ENCODE measurements around the gene RNF166.

RNF166 gene

DNA sequence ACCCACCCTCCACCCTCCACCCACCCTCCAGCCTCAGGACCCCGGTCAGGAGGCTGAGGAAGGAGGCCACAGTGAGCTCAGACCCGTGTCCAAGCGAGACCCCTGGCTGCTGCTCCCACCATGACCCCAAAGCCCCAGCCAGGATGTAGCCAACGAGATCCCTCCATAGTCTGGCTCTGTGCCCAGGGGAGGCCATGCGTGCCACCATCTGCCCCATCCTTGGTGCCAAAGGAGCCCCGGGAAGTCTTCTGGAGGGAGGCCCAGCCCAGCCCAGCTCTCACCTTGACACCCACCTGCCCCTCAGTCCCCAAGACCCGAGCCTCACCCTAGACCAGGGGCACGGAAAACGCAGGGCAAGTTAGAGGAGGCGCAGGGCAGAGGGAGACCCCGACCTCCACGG, 44.6 kb upstream of the RNF166 start:
- TF ChIP-seq, protein P1, sequence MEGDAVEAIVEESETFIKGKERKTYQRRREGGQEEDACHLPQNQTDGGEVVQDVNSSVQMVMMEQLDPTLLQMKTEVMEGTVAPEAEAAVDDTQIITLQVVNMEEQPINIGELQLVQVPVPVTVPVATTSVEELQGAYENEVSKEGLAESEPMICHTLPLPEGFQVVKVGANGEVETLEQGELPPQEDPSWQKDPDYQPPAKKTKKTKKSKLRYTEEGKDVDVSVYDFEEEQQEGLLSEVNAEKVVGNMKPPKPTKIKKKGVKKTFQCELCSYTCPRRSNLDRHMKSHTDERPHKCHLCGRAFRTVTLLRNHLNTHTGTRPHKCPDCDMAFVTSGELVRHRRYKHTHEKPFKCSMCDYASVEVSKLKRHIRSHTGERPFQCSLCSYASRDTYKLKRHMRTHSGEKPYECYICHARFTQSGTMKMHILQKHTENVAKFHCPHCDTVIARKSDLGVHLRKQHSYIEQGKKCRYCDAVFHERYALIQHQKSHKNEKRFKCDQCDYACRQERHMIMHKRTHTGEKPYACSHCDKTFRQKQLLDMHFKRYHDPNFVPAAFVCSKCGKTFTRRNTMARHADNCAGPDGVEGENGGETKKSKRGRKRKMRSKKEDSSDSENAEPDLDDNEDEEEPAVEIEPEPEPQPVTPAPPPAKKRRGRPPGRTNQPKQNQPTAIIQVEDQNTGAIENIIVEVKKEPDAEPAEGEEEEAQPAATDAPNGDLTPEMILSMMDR (IDR thresholded peaks at IDR 0.05), result no peak

DNA sequence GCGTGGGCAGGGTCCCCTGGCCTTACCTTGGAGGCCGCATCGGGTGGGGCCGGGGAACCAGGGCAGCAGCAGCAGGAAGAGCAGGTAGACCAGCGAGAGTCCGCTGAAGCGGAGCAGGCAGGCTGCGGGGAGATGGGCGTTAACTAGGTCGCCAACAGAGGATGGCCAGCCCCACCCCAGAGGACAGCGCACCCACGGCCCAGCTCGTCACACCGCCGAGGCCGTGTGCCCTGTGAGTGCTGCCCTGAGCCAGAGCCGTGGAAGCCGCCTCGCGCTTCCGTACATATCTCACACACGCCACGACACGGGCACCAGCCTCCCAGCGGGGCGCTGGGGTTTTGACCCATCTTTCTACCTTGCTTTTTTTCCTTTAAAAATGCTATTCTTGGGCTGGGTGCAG, 43.1 kb upstream of the RNF166 start:
- TF ChIP-seq, protein P1 (IDR thresholded peaks at IDR 0.05), result no peak

GRCh38 chr16:88748364-88748763, 42.2 kb upstream of the RNF166 start:
- TF ChIP-seq, protein P1 (IDR thresholded peaks at IDR 0.05), result no peak

GRCh38 chr16:88747588-88748301, 41.5 kb upstream of the RNF166 start:
- TF ChIP-seq, protein P1 (IDR thresholded peaks at IDR 0.05), result peak; percentile 40

- TF ChIP-seq, protein P1 (IDR thresholded peaks at IDR 0.05), result no peak
Observed at GRCh38 chr16:88746506-88746905, 40.3 kb upstream of the RNF166 start.

DNA sequence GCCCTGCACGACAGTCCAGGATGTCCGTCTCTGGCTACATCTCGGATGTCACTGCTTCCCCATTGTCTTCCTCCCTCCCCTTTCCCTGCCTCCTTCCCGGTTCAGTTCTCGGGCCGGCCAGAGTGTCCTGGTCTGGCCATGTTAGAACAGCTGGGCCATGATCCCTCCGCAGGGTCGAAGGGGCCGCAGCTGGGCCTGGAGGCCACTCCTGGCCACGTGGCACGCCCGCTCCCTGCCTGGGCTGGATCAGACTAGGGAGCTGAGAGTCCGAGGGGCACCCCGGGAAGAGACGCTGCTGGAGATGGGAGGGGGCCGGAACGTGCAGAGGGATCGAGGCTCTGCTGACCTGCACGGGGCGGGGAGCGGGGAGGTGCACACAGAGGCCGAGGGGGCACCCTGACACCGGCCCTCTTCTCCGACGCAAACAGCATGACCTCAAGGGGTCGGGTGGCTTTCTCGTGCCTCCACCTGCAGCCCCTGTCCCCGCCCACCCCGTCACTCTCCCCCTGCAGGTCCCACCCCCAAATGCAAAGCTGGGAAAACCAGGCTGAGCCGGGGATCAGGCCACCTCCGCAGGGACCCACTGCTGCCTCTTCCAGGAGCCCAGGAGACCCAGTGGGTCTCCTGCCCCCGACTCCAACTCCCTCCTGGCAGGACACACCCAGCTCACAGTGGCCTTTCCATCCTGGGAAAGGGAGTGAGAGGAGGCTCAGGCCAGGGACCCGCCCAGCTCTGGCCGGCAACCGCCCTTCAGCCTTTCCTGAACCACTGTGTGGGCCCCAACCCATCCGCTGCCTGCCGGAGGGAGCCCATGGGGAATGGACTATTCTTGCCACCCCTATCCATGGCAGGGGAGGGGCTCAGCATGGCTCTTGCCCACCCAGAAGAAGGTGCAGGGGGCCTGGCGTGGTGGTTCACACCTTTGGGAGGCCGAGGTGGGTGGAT, 38.6 kb upstream of the RNF166 start:
- TF ChIP-seq, protein P1 (IDR thresholded peaks at IDR 0.05), result no peak

DNA sequence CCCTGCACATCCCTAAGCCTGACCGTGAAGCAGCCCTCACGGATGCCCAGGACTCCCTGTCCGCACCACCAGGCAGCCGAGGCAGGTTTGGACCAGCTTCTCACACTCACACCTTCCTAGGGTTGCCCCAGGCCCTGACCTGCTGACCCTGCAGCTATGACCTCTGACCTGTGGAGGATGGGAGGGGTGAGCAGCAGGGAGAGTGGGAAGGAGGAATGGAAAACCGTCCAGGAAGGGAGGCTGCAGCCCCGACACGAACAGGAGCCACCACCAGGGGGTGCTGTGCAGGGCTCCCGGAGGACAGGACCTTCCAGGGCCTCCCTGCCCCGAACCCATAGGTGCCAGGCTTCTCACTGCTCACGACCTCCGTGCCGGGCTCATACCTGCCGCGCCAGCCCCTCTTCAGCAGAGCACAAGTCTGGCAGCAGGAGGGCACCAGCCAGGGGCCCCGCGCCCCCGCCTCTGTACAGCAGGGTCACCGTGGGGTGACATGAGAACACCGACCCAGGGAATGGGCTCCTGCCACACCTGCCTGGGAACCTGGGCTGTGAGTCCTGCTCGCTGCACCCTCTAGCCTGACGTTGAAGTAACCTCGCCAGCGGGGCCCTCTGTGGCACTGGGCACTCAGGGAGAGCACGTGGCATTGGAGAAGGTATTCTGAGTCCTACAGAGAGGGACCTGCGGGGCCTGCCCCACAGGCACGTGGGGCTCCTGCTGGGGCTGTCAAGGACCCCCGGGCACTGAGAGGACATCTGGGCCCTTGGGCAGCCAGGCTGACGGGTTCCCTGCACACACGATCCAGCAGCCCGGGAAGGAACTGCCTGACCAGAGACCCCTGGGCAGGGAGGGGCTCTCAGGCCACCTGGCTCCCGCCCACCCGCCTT, 37.7 kb upstream of the RNF166 start:
- TF ChIP-seq, protein P1 (IDR thresholded peaks at IDR 0.05), result peak; percentile 92
